ENCODE results near the gene LRP3.
"Not testable (repeated sequence)": the region's sequence is repeated elsewhere in the genome, so short reads cannot be mapped to it uniquely, and the experiment has no call there.

Gene LRP3

GRCh38 chr19:33203529-33203928, 9.4 kb downstream of the LRP3 start:
- no peak for DNase-seq

GRCh38 chr19:33204136-33204973, 10.2 kb downstream of the LRP3 start:
- DNase-seq, result no peak

DNA sequence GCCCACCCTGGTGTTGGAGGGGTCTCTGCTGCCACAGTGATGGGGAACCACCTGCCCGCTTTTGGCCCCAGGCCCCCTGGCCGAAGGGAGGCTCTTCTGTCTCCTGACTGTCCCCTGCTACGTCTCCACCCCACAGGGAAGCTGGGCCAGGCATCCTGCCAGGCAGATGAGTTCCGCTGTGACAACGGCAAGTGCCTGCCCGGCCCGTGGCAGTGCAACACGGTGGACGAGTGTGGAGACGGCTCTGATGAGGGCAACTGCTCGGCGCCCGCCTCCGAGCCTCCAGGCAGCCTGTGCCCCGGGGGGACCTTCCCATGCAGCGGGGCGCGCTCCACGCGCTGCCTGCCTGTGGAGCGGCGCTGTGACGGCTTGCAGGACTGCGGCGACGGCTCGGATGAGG, 11.0 kb downstream of the LRP3 start:
- DNase-seq, result no peak

GRCh38 chr19:33205531-33206260, 11.6 kb downstream of the LRP3 start:
- no peak for DNase-seq

- DNase-seq, result no peak
Observed at GRCh38 chr19:33206261-33207039, 12.3 kb downstream of the LRP3 start.

DNA sequence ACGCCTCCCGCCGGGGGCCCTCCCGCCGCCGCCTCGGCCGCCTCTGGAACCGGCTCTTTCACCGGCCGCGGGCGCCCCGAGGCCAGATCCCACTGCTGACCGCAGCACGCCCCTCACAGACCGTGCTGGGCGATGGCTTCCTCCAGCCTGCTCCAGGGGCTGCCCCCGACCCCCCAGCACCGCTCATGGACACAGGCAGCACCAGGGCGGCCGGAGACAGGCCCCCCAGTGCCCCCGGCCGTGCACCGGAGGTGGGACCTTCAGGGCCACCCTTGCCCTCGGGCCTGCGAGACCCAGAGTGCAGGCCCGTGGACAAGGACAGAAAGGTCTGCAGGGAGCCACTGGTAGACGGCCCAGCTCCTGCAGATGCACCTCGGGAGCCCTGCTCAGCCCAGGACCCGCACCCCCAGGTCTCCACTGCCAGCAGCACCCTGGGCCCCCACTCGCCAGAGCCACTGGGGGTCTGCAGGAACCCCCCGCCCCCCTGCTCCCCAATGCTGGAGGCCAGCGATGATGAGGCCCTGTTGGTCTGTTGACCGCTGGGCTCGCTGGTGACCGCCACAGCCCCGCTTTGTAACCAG, 13.0 kb downstream of the LRP3 start:
- DNase-seq, result no peak

- no peak for DNase-seq
Observed at GRCh38 chr19:33207903-33208302, 13.8 kb downstream of the LRP3 start.

GRCh38 chr19:33208371-33208895, 14.3 kb downstream of the LRP3 start:
- no peak for DNase-seq

DNA sequence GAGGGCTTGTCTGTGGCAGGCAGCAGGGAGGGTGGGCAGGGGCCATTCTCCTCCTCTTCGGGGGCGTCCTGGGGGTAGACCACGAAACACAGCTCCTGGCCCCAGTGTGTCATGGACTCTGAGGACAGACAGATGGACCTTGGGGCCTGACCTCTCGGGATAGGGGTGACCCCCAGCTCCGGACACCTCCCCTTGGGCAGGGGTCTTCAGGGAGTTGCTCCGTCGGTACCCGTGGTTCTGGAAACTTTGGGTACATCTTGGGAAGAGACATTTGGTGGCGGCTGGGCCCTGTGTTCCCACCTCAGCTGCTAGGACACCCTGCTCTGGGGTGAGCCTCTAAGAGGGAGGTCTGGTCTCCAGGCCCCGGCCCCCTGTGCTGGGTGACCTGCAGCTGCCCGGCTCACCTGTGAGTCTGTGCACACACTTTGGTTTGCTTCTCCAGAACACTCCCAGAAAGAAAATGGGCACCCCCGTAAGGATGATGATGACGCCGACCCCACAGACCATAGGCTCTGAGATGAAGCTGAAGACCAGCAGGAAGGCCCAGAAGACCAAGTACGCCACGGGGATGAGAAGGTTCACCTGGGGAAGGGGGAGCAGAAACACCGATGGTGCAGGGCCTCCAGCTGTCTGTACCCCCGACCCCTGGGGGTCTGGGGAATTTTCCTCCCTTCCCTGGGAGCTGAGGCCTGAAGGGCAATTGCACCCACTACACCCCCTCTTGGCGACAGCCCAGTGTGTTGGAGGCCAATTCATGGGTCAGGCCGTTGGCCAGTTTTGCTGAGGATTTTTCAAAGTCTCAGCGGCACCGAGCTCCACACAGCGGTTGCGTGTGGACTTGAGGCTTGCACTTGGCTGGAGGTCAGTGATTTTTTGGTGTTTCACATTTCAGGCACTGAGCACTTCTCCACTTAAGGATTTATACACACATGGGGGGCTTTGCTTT, 15.0 kb downstream of the LRP3 start:
- DNase-seq, result no peak

GRCh38 chr19:33209850-33210230, 15.7 kb downstream of the LRP3 start:
- not testable (repeated sequence) for DNase-seq

DNA sequence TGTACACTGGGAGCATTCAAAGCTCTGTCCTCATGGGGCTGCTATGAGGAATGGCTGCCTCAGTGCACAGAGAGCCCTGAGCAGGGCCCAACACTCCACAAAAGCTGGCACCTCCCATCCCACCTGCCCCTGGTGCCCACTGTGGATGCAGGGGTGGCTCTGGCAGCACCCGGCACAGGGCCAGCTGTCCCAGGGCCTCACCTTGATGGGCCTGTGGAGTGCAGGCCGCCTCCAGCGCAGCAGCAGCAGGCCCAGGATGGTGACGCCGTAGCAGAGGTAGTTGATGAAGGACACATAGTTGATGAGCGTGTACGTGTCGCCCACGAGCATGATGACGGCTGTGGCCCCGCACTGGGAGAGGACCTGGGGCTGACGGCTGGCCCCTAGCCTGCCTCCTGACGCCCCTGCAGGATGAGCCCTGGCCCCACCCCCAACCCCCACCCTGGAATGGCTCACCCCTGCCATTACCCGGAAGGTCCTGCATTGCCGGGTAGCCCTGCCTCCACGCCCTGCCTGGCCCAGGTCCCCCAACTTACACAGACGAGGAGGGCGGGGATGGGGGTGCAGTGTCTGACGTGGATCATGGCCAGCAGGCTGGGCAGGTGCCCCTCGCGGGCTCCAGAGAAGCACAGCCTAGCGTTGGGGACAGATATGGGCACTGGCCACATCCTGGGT, 16.3 kb downstream of the LRP3 start:
- no peak for DNase-seq

DNA sequence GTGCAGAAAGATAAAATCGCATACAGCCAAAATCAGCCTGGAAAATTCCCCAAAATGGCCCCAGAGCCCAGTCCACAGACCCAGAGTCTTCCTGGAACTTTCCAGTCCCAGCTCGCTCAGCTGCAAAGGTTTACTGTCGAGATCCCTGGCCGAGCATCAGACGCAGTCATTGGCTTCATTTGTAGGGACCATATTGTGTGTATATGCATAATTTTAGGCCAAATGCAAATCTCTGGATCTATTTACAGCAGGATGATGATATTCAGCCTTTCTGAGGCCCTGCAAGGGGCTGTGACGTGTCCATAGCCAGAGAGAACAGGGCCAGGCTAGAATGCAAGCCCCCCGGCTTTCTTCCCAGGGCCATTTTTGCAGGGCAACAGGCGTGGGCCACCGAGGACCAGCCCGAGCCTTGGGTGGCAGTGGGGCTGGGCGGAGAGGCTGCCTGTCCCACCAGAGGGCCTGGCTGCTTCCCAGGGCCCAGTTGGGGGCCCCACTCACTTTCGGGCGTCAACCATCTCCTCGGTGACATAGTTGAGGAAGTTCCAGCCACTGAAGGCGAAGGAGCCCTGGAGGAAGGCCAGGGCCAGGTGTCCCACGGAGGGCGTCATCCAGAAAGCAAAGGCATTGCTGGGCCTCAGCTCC, 17.8 kb downstream of the LRP3 start:
- no peak for DNase-seq

DNA sequence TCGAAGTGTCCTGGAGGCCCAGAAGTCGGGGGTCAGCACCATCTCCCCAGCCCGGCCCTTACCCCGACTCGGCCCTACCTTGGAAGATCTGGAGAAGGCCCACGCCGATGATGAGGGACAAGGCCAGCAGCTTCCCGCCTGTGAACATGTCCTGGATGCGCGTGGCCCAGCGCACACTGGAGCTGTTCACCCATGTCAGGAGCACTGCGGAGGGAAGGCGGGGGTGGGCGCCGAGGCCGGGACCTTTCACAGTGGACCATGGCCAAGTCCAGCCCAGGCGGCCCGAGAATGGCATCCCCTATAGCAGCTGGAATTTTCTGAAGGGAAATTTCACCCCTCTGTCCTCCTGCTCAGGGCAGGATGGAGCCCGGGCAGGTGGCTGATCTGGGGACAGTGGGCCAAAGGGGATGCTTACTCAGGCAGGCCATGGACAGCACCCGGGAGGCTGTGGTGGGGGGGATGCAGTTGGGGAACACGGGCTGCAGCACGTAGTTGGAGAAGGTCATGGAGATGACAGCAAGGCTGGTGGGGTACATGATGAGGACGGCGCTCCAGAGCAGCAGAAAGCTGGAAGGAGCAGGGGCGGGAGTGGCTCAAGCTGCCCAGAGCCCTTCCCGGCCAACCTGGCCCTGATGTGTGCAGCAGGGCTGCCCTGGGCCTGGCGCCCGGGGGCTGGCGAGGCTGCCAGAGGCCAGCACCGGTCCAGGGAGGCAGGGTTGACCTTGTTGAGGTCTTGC, 18.5 kb downstream of the LRP3 start:
- DNase-seq, result no peak

- peak; percentile 43 for DNase-seq
Observed at GRCh38 chr19:33214596-33214995, 20.5 kb downstream of the LRP3 start.

- DNase-seq, result no peak
Observed at GRCh38 chr19:33215438-33216197, 21.5 kb downstream of the LRP3 start.

DNA sequence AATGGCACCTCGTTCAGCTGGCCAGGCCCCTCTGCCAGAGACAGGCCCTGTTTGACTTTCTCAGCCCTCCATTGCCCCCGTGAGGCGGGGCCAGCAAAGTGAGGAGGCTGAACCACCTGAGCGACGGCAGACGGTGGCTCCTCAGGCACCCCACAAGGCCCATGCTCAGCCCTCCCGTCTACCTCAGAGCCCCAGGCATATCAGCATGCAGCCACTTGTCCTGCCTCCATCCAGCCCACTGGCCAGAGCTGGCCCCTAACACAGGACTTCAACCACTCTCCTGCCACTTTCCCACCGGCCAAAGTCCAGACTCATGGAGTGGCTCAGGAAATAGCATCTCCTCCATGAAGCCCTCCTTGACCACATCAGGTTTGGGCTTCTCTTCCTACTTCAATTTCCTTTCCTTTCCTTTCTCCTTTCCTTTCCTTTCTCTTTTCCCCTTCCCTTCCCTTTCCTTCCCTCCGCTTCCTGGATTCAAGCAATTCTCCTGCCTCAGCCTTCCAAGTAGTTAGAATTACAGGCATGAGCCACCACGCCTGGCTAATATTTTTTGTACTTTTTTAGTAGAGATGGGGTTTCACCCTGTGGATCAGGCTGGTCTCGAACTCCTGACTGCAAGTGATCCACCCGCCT, 22.2 kb downstream of the LRP3 start:
- no peak for DNase-seq

DNA sequence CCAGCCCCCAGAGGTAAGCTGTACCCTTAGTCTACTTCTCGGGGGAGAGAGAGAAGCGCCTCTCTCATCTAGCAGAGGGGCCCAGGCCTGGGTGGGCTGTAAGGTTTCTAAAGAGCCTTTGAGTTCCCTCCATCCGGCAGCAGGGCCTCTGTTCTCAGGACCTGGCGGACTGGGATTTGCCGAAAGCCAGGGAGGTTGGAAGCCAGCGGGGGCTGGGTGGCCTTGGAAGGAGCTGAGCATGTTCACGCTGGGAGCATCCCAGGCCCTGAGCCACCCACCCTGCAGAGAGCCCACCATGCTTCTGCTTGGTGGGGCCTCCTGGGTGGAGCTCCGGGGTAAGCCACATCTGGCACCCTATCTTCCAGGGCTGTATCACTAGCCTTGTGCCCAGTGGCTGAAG, 23.8 kb downstream of the LRP3 start:
- DNase-seq, result no peak

DNA sequence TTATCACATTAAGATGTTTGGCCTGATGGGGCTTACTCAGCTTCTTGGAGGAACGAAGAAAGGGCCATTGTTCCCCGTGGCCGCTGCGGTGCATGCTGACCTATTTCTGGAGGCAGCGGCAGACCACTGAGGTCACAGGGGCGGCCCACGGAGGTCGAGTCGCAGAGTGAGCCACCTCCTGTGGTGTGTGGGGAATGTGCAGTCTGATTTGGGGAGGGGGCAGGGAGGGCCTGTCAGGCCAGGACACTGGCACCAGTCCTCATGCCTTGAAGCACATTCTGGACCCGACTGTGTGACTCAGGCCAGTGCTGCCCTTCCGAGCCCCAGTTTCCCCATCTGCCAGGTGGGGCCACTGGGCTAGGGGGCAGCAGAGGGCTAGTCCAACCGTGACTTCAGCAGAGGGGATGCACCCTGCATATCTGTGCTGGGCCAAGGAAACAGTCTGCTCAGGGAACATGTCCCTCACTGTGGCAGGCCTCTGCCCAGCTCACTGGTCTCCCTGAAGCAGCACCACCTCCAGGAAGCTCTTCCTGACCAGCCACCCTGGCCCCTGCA, 25.2 kb downstream of the LRP3 start:
- no peak for DNase-seq

Measured in NCI-H526 treated with DMSO at 0.1 percent for 48 hours (cell line).